ENCODE data around the gene ZNF346.
"Not testable (repeated sequence)": the region's sequence is repeated elsewhere in the genome, so short reads cannot be mapped to it uniquely, and the experiment has no call there.

The ZNF346 gene, protein sequence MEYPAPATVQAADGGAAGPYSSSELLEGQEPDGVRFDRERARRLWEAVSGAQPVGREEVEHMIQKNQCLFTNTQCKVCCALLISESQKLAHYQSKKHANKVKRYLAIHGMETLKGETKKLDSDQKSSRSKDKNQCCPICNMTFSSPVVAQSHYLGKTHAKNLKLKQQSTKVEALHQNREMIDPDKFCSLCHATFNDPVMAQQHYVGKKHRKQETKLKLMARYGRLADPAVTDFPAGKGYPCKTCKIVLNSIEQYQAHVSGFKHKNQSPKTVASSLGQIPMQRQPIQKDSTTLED

GRCh38 chr5:177022386-177023302 lies at the start of gene ZNF346:
TSS of gene ZNF346 (plus strand) at chr5:177022696. CDS start at chr5:177022739, 43 bp downstream.
- DNase-seq (ENCODE audit: low read depth): peak; percentile 74

DNA sequence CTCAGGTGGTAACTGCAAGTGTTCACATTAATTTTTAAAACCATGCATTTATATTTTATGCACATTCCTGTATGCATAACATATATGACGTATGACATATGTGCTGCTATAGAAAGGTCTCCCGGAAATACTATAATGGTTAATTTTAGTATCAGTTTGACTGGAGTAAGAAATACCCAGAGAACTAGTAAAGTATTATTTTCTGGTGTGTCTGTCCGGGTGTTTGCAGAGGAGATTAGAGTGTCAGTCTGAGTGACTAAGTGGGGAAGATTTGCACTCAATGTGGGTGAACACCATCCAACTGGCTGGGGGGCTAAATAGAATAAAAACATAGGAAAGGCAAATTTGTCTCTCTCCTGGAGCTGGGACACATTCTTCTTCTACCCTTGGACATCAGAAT lies 42.8 kb upstream of the ZNF346 start:
- no peak for DNase-seq (ENCODE audit: low read depth)

GRCh38 chr5:176980818-176981217 lies 41.7 kb upstream of the ZNF346 start:
- DNase-seq (ENCODE audit: low read depth): no peak

GRCh38 chr5:176983112-176983511 lies 39.4 kb upstream of the ZNF346 start:
- DNase-seq (ENCODE audit: low read depth): not testable (repeated sequence)

- not testable (repeated sequence) for DNase-seq (ENCODE audit: low read depth)
Observed at GRCh38 chr5:176983593-176983992, 38.9 kb upstream of the ZNF346 start.

GRCh38 chr5:176984176-176984575 lies 38.3 kb upstream of the ZNF346 start:
- not testable (repeated sequence) for DNase-seq (ENCODE audit: low read depth)

- DNase-seq (ENCODE audit: low read depth): no peak
Observed at GRCh38 chr5:176985516-176985915, 37.0 kb upstream of the ZNF346 start.

DNA sequence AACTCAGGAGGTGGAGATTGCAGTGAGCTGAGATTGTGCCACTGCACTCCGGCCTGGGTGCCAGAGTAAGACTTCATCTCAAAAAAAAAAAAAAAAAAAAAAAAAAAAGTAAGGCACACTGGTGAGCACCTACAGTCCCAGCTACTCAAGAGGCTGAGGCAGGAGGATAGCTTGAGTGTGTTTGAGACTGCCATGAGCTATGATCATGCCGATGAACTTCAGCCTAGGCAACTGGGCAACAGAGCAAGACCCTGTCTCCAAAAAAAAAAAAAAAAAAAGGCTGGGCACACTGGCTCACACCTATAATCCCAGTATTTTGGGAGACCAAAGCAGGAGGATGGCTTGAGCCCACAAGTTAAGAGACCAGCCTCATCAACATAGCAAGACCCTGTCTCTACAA lies 36.2 kb upstream of the ZNF346 start:
- DNase-seq (ENCODE audit: low read depth): no peak

DNA sequence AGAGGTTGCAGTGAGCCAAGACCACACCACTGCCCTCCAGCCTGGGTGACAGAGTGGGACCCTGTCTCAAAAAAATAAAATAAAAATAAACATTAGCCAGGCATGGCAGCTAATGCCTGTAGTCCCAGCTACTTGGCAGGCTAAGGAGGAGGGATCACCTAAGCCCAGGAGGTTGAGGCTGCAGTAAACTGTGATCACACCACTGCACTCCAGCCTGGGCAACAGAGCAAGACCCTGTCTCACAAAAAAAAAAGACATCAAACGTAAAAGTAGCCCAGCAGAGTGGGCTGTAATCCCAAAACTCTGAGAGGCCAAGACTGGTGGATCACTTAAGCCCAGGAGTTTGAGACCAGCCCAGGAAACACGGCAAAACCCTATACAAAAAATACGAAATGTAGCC lies 34.9 kb upstream of the ZNF346 start:
- no peak for DNase-seq (ENCODE audit: low read depth)

DNA sequence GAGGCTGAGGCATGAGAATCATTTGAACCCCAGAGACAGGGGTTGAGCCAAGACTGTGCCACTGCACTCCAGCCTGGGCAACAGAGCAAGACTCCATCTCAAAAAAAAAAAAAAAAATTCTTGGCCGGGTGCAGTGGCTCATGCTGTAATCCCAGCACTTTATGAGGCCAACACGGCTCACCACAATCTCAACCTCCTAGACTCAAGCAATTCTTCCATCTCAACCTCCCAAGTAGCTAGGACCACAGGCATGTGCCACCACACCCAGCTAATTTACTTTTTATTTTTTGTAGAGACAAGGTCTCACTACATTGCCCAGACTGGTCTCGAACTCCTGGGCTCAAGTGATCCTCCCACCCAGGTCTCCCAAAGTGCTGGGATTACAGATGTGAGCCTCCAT lies 29.4 kb upstream of the ZNF346 start:
- not testable (repeated sequence) for DNase-seq (ENCODE audit: low read depth)

- DNase-seq (ENCODE audit: low read depth): no peak
Observed at GRCh38 chr5:176994460-176995121, 27.9 kb upstream of the ZNF346 start.

- DNase-seq (ENCODE audit: low read depth): no peak
Observed at GRCh38 chr5:176995122-176995490, 27.4 kb upstream of the ZNF346 start.

GRCh38 chr5:176995896-176996767 lies 26.4 kb upstream of the ZNF346 start:
- DNase-seq (ENCODE audit: low read depth): no peak

DNA sequence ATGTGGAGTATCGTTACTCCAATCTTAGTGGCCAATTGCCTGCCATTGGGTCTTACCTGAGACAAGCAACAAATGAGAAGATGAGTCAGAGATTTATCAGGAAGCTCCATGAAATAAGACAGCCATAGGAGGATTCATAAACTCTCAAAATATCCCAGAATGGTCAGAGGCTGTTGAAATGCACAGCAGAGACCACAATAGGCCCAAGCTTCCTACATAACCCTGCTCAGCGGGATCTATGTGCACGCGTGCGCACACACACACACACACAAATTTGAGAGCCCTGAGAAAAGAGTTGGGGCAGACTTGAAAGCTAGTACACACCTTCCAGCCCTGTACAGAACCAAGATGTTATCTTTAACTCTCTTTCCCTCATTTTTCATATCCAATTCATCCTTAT lies 25.7 kb upstream of the ZNF346 start:
- DNase-seq (ENCODE audit: low read depth): no peak

DNA sequence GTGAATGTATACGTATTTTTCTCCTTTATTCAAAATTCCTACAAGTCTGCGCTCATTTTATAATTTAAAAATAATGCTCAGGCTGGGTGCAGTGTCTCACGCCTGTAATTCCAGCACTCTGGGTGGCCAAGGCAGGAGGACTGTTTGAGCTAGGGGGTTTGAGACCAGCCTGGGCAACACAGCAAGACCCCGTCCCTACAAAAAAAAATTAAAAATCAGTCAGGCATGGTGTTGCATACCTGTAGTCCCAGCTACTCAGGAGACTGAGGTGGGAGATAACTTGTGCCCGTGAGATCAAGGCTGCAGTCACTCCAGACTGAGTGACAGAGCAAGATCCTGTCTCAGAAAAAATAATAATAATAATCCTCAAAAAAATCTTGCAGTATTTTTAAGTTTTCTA lies 23.7 kb upstream of the ZNF346 start:
- DNase-seq (ENCODE audit: low read depth): no peak

GRCh38 chr5:176999526-176999925 lies 23.0 kb upstream of the ZNF346 start:
- not testable (repeated sequence) for DNase-seq (ENCODE audit: low read depth)

DNA sequence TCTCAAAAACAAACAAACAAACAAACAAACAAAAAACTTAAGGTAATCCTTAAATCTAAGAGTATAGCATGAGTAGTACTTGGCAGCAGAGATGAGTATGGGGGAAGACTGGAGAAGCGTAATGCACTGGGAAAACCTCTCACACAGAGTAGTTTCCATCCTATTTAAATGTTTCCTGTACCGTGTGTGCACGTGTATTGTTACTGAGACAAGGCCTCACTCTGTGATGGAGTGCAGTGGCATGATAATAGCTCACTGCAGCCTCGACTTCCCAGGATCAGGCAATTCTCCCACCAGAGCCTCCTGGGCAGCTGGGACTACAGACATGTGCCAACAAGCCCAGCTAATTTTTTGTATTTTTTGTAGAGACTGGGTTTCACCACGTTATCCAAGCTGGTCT lies 18.8 kb upstream of the ZNF346 start:
- DNase-seq (ENCODE audit: low read depth): no peak

GRCh38 chr5:177004961-177005360 lies 17.5 kb upstream of the ZNF346 start:
- DNase-seq (ENCODE audit: low read depth): no peak

GRCh38 chr5:177005619-177006264 lies 16.8 kb upstream of the ZNF346 start:
- DNase-seq (ENCODE audit: low read depth): peak; percentile 37

GRCh38 chr5:177006265-177006972 lies 16.1 kb upstream of the ZNF346 start, which contains the start of gene UIMC1:
TSS of gene UIMC1 (minus strand) at chr5:177006779. CDS start at chr5:176982615, 24,164 bp downstream.
- peak; percentile 84 for DNase-seq (ENCODE audit: low read depth)

All from stimulated activated CD8-positive, alpha-beta memory T cell treated with anti-CD3 and anti-CD28 coated beads, Interleukin-7, amount 100 ng/mL, for 24 hours (primary cell).